Kidney (tissue), 14 donors: ENCODE data around the gene PCDH1. TPM values are rescaled to one million over a fixed set of nuclear protein-coding genes. Genes with fewer than 3 reads are reported as not detected.

Source experiments
- DNase-seq, 5 donors: peaks; one replicate each; pipeline ENCODE4 v3.0.0-alpha.2; 2013 to 2020
- FAIRE-seq: peaks from 2 replicates; lab custom pipeline; 2012; peaks lifted over from hg19 to GRCh38; lab: Jason Lieb, UNC
- H3K27ac ChIP-seq, 2 donors: one replicate each; pipeline ENCODE4 v1.7.0; 2013; ENCODE audit warnings: low read depth in 2 of 2, low read length in 2 of 2, inconsistent platforms in 1 of 2
- H3K27me3 ChIP-seq: one replicate; pipeline ENCODE4 v1.7.1; 2013; ENCODE audit warnings: low read length, inconsistent platforms; ENCODE audit not compliant: control insufficient read depth, insufficient read depth
- H3K36me3 ChIP-seq, 3 donors: one replicate each; pipeline versions ENCODE4 v1.7.0 to v1.7.1; 2013; ENCODE audit warnings: low read length in 3 of 3, control low read depth in 1 of 3, inconsistent platforms in 1 of 3; ENCODE audit not compliant: insufficient read depth in 3 of 3, control insufficient read depth in 2 of 3
- H3K4me1 ChIP-seq, 3 donors: one replicate each; pipeline versions ENCODE4 v1.7.0 to v1.7.1; 2013; ENCODE audit warnings: low read length in 3 of 3, inconsistent platforms in 1 of 3, low read depth in 1 of 3; ENCODE audit not compliant: control insufficient read depth in 2 of 3, insufficient read depth in 2 of 3
- H3K4me3 ChIP-seq, 3 donors: one replicate each; pipeline versions ENCODE4 v1.7.0 to v1.8.1; 2013; ENCODE audit warnings: low read length in 3 of 3, control low read depth in 1 of 3, inconsistent platforms in 1 of 3
- H3K9ac ChIP-seq, 3 donors: one replicate each; pipeline versions ENCODE4 v1.7.0 to v1.7.1; 2013; ENCODE audit warnings: low read length in 3 of 3, control low read depth in 1 of 3, inconsistent platforms in 1 of 3
- H3K9me3 ChIP-seq, 3 donors: one replicate each; pipeline versions ENCODE4 v1.7.0 to v1.7.1; 2013; ENCODE audit warnings: low read length in 3 of 3, control low read depth in 1 of 3, inconsistent platforms in 1 of 3; ENCODE audit not compliant: control insufficient read depth in 2 of 3, insufficient read depth in 1 of 3
- intact Hi-C: fragments of 100-400 bp; cut with DNase I; formaldehyde crosslinking; loops from one replicate; pipeline ENCODE4 v1.11.1; 2022
- polyA plus RNA-seq: library from polyadenylated mRNA; stranded (reverse); fragments of 350-450 nt; fragmentation: Illumina TruSeq; extraction: RNeasy Lipid Tissue Mini Kit (QIAGEN cat#74804); gene quantifications from one replicate; pipeline ENCODE4 v1.2.3, GENCODE V29; 2014; ENCODE audit warnings: low read depth, low replicate concordance; ENCODE audit not compliant: insufficient read depth
- total RNA-seq: library from RNA; stranded (reverse); fragmentation: NEBNext Ultra II Directional; extraction: Animal tissue kit (Norgen Biotek cat#: 25700); gene quantifications from one replicate; pipeline ENCODE4 v1.2.1, GENCODE V29; 2021
- TF ChIP-seq, protein P1 (sequence below): IDR thresholded peaks from 3 replicates; pipeline ENCODE4 v1.5.1; 2012; ENCODE audit warnings: mild to moderate bottlenecking, moderate library complexity, borderline replicate concordance; ENCODE audit not compliant: insufficient read depth; ENCODE audit errors: extremely low read depth
- donor health status: control.
- donor health status: control.
- donor health status: control.
- donor health status: control.
- donor health status: control.
- donor health status: DM: yes; HTN: yes; CAD: no.
- donor health status: Normal renal cell carcinoma (clear cell type).

PCDH1 gene
- total and polyA plus RNA-seq, 2 donors from 2014 or later: 37.3 to 147 TPM

DNA sequence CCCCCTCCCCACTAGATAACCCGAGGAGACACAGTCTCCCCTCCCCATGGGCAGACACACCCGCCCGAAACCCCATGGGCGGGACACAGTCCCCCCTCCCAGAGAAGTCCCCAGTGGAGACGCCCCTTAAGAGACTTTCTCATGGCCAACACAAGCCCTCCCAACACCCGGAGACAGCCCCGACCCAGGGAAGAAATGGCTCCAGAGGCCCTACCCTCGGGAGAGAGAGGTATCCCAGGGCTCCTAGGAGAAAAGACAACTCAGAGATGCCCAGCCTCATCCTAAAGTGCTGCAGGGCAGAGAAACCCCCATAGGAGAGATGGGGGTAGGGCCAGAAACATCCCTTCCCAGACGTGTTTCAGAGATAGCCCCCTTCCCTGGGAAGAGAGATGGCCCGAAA, 27.4 kb downstream of the PCDH1 start:
- H3K9ac ChIP-seq: peak overlapping the region in 2 of 3 donors; percentile 11 to 34
- DNase-seq (no peak), FAIRE-seq (no peak)

GRCh38 chr5:141850244-141850768, 27.9 kb downstream of the PCDH1 start:
- TF ChIP-seq, protein P1, sequence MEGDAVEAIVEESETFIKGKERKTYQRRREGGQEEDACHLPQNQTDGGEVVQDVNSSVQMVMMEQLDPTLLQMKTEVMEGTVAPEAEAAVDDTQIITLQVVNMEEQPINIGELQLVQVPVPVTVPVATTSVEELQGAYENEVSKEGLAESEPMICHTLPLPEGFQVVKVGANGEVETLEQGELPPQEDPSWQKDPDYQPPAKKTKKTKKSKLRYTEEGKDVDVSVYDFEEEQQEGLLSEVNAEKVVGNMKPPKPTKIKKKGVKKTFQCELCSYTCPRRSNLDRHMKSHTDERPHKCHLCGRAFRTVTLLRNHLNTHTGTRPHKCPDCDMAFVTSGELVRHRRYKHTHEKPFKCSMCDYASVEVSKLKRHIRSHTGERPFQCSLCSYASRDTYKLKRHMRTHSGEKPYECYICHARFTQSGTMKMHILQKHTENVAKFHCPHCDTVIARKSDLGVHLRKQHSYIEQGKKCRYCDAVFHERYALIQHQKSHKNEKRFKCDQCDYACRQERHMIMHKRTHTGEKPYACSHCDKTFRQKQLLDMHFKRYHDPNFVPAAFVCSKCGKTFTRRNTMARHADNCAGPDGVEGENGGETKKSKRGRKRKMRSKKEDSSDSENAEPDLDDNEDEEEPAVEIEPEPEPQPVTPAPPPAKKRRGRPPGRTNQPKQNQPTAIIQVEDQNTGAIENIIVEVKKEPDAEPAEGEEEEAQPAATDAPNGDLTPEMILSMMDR: no peak
- intact Hi-C loops: no loop called here

More for the DNA sequence above, 27.4 kb downstream of the PCDH1 start:
- H3K4me3 ChIP-seq: no peak overlapping the region
- TF ChIP-seq, protein P1: no peak
- peaks cover 0 to 20% (median 18%) of the 10 kb centered on the region in 3 donors for H3K4me1 ChIP-seq
- H3K27ac ChIP-seq: peak overlapping the region; percentile 57 to 61
- H3K27me3 ChIP-seq: no peaks in the 10 kb centered on the region
- no peaks in the 10 kb centered on the region for H3K9me3 ChIP-seq
- no peaks in the 10 kb centered on the region for H3K36me3 ChIP-seq
- intact Hi-C loops: no loop called here

DNA sequence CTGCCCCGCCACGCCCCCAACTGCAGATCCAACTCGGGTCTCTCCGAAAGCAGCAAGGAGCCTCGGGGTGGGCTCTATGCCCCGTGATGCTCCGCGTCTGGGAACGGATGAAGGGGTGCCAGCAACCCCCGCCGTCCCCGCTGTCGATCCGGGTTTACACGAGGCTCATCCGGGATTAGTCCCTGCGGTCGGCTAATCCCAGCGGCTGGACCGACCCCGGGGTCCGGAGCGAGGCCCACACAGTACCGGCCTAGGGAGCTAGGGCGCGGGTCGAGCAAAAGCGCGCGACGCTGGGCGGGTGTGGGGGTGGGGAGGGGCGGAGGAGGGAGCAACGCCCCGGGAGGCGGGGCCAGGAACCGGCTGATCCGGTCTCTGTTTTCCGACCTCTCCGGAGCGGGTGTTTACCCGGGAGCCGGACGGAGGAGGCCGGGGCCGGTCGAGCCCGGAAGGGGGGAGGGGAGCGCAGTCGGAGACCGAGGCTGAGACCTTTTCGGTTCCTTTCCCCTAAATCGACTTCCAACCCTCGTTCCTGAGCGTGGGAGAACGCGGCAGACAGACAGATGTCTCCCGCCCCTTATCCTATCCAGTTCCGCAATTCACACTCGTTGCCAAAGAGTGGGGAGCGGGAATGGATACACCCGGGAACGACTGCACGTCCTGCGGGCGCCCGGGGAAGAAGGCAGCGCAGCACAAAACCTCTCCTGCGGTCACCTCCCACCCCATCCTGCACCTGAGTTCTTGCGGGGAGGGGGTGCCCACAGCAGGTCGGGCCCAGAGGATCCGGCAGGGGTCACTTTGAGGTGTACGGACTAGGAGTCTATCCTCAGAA, 28.6 kb downstream of the PCDH1 start:
- peak overlapping the region; percentile 100 for H3K27ac ChIP-seq
- no peaks in the 10 kb centered on the region for H3K27me3 ChIP-seq
- H3K4me1 ChIP-seq: peaks cover 0 to 26% (median 23%) of the 10 kb centered on the region in 3 donors
- no peak for FAIRE-seq
- H3K9me3 ChIP-seq: no peaks in the 10 kb centered on the region
- H3K36me3 ChIP-seq: no peaks in the 10 kb centered on the region
- TF ChIP-seq, protein P1: no peak
- H3K9ac ChIP-seq: peak overlapping the region; percentile 72 to 97 (median 79)
- peak; percentile 90 to 98 (median 93) for DNase-seq
- intact Hi-C loops: no loop called here
- peak overlapping the region; percentile 84 to 91 (median 85) for H3K4me3 ChIP-seq

More at GRCh38 chr5:141850244-141850768, 27.9 kb downstream of the PCDH1 start:
- no peaks in the 10 kb centered on the region for H3K36me3 ChIP-seq
- peak overlapping the region; percentile 38 to 97 (median 79) for H3K9ac ChIP-seq
- peak overlapping the region; percentile 84 to 91 (median 85) for H3K4me3 ChIP-seq
- H3K4me1 ChIP-seq: peaks cover 0 to 19% (median 17%) of the 10 kb centered on the region in 3 donors
- H3K27me3 ChIP-seq: no peaks in the 10 kb centered on the region
- H3K9me3 ChIP-seq: no peaks in the 10 kb centered on the region
- DNase-seq (peak in 2 of 5 donors; percentile 68 to 78), FAIRE-seq (no peak)
- H3K27ac ChIP-seq: peak overlapping the region; percentile 100
